HG02623 (cell line): ENCODE results near the gene GNAI3.

Source experiments
- ATAC-seq: cut with Tn5 transposase; IDR thresholded peaks from one replicate; pipeline ENCODE4 v1.9.1; 2021; ENCODE audit warnings: moderate library complexity; ENCODE audit not compliant: unreplicated experiment

GNAI3 gene

GRCh38 chr1:109592916-109593315 lies 44.5 kb downstream of the GNAI3 start:
- no peak for ATAC-seq

DNA sequence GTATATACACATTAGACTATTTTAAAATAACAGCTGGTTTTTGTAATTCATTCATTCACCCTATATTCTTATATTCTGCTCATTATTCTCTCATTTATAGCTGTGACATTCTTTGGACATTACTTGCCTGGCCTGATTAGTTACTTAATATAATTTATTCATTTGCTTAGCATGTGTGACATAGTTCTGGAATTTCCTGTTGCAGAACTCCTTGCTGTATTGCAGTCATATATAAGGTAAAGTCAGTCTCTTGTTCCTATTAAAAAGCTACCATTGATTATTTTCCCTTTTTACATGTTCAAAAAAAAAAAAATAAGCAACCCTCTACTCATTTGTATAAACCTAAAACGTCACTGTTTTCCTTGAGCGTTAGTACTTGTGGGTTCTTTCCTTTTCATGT lies 47.1 kb downstream of the GNAI3 start:
- ATAC-seq: no peak

DNA sequence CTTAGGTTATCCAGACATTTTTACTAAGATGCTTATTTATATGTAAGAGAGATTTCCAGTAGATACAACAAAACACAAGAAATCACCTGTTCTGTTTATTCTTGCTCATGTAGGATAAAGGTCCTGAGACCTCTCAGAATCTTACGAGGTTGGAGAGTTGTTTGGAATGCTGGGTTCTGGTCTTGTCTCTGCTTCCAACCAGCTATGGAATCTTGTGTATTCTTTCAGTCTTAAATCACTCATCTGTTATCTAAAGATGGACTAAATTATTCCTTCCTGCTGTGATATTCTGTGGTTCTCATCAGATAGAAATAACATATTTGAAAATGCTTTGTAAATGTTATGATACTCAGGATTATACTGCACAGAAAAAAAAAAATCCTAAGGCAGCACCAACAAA lies 49.7 kb downstream of the GNAI3 start:
- no peak for ATAC-seq

DNA sequence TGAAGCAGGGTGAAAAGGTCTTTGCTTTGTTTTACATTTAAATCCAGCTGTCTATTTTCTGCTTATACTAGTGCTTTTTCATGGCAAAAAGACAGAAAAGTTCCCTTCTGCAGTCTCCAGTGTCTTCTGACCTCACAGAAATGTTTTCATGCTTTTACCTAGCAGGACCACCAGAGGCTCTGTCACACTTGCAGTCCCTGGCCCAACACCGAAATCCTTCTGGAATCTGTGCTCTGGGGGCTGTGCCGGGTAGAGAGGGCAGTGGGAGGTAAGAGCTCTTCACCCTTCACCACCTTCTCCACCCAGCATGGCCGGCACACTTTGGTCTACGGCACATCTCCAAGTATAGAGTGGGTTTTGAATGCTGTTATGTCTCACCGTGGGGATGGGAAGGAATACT lies 50.2 kb downstream of the GNAI3 start:
- no peak for ATAC-seq

GRCh38 chr1:109603229-109603628 lies 54.8 kb downstream of the GNAI3 start:
- ATAC-seq: no peak

DNA sequence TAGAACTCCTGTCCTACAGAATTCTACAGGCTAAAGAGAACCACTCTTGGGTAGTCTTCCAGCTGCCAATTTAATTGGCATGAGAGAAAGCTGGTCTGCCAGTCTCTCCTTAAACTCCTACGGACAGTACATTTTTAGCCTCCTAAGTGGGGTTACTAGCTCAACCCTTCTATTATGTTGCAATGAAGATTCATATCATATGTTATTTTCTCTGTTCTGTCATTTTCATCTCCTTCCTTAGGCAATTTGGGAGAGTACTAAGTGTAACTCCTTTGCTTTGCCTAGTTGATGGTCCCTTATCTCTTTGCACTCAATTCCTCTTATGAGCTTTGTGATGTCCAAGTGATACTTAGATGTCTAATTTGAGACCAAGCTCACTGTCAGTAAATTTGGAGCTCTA lies 57.0 kb downstream of the GNAI3 start:
- ATAC-seq: no peak

GRCh38 chr1:109609881-109610280 lies 61.5 kb downstream of the GNAI3 start:
- ATAC-seq: no peak

- no peak for ATAC-seq
Observed at GRCh38 chr1:109610609-109611307, 62.3 kb downstream of the GNAI3 start.

DNA sequence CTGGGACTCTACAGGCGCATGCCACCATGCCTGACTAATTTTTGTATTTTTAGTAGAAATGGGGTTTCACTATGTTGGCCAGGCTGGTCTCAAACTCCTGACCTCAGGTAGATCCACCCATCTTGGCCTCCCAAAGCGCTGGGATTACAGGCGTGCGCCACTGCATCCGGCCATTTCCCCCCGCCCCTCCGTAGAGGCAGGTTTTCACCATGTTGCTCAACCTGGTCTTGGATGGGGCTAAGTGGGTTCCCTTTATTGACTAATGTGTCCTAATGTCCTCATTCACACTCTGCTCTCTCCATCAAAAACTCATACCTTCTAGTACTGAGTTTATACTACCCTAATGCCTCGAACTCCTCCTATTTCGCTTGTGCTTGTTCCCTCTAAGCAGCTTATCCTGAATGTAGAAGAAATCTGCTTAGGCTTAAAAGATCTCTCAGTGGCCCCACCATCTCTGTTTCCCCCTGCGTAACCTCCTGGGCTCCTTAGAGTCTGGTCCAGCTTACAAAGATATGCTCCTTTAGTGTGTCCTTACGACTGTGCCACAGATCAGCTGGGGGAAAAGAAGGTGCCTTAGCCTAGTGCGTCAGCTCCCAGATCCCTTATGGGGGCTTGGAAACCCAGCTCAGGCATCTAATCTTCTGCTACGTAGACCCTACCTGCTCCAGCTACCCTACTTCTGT lies 63.0 kb downstream of the GNAI3 start:
- ATAC-seq: no peak

DNA sequence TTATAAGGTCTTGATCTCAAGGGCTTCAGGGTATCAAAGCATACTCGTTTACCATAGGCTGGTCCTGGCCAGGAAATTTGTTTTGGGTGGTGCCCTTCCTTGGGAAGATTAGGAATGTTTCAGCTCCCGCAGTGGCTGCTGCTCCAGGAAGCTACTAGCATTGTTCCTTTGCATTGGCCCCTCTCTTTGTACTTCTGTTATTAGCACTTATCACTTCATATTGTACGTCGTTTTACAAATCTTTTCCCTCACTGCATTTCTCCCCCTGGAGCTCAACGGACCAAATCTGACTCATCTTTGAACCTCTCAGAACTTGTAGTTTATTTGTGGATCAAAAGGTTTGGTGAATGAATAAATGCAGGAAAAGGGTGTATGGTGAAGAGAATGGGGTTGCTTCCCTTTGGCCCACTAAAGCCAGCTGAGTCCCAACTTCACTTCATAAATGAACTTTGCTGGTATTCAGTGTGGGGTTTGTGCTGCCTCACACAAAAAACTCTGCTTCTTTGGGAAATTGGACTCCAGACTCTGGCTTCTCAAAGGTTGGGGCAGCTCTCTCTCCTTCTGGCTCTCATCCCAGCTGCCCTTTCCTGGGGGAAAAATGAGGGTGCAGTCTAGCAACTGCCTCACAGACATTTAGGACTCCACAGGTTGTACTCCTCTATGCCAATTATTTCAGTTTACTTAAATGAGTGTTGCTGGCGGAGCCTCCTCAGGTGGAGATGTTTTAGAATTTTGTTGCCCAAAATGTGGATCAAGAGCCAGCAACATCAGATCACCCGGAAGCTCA lies 65.1 kb downstream of the GNAI3 start:
- ATAC-seq: no peak

- ATAC-seq: no peak
Observed at GRCh38 chr1:109615879-109616278, 67.5 kb downstream of the GNAI3 start.

- no peak for ATAC-seq
Observed at GRCh38 chr1:109616391-109616790, 68.0 kb downstream of the GNAI3 start.

- ATAC-seq: no peak
Observed at GRCh38 chr1:109617291-109617801, 68.9 kb downstream of the GNAI3 start.

DNA sequence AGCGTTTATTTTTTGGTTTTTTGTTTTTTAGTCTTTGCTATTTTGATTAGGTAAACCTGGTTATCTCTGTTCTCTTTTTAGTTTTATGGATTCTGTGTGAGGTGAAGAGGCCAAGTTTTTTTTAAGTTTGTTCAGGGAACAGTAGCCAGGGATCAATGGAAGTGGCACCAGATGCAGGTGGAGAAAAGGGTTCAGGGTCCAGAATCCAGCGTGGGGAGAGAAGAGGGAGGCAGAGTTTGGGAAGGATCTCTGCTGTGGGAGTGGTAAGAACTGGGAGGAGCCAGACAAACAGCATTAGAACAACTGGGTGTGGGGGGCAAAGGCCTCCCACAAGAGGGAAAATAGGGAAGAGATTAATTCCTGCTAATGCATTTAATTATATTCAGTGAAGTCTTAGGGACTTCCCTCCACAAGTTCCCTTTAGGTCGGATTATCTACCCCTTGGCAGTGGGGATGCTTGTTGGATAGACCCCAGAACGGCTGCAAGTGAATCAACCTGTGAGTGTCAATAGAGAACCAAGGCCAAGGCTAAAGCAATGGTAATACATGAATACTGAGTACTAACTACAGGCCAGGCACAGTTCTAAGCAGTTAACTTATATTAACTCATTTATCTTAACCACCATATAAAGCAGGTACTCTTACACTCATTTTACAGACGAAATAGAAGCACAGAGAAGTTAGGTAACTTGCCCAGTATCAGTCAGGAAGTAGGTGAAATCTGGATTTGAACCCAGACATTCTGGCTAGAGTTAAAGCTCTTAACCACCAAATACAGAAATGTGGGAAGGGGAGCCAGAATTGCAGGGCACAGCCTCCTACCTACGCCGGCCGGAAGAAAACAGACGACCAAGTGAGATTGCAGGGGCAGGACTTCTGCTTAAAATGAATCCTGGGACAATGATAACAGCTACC lies 70.5 kb downstream of the GNAI3 start:
- ATAC-seq: no peak

- peak; percentile 56 for ATAC-seq
Observed at GRCh38 chr1:109619576-109620400, 71.4 kb downstream of the GNAI3 start, which contains the start of the genes AMPD2 and GNAT2. AMPD2 (plus strand) TSS chr1:109619837; CDS start chr1:109621176, 1,339 bp downstream. GNAT2 (minus strand) TSS chr1:109619616; CDS start chr1:109612870, 6,746 bp downstream.

DNA sequence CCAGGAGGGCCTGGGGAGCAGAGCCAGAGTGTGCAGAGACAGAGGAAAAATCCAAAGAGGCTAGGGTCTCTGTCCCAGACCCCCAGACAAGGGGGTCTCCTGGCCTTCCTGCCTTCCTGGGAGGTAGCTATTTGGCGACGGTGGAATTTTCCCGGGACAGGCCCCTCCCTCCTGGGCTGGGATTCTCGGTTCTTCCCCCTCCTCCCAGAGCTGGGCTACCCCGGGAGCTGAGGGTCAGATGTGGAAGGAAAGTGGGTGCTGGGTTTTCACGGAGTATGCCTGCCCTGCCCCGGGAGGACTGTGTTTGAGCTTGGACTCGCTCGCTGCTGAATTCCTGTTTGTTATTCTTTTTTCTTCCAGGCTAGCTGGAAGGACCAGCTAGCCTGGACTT lies 72.0 kb downstream of the GNAI3 start:
- no peak for ATAC-seq

DNA sequence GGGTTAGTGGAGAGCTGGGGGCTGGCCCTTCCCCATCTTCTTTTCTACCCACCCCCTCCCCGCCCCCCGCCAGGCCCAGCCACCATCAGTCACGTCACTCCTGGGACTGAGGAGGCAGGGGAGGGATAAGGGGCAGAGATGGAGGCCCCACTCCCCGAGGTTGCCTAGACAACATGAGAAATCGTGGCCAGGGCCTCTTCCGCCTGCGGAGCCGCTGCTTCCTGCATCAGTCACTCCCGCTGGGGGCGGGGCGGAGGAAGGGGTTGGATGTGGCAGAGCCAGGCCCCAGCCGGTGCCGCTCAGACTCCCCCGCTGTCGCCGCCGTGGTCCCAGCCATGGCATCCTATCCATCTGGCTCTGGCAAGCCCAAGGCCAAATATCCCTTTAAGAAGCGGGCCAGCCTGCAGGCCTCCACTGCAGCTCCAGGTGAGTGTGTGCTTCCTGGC lies 72.4 kb downstream of the GNAI3 start:
- ATAC-seq: peak; percentile 62

- no peak for ATAC-seq
Observed at GRCh38 chr1:109621379-109622136, 73.1 kb downstream of the GNAI3 start.
